ENCODE results near the gene CATSPER1. TPM values are rescaled to one million over a fixed set of nuclear protein-coding genes. Genes with fewer than 3 reads are reported as not detected.

The CATSPER1 gene
- total and polyA plus RNA-seq, 5 donors from 2014 or later, result not detected

GRCh38 chr11:65967329-65967934, 58.8 kb downstream of the CATSPER1 start:
- Mint-ChIP-seq H3K4me1 (peaks cover 0 to 45% (median 22%) of the 10 kb centered on the region in 4 donors), H3K27me3 (no peaks in the 10 kb centered on the region), H3K36me3 (peaks cover 42% of the 10 kb centered on the region), H3K4me3 (no peak overlapping the region), H3K9me3 (no peaks in the 10 kb centered on the region), H3K27ac (no peak overlapping the region)
- no peaks in the 10 kb centered on the region for H3K27me3 ChIP-seq (ENCODE audit: control insufficient read depth, insufficient read depth, low read length)
- H3K4me3 ChIP-seq (ENCODE audit: low read depth, low read length), result no peak overlapping the region
- H3K27ac ChIP-seq (ENCODE audit: insufficient read depth, low read length, poor library complexity, severe bottlenecking), result no peak overlapping the region
- H3K36me3 ChIP-seq (ENCODE audit: control insufficient read depth, insufficient read depth, low read length), result peaks cover 69% of the 10 kb centered on the region
- no peak for DNase-seq
- ATAC-seq (ENCODE audit: low read depth in 2 of 2), result no peak
- no peaks in the 10 kb centered on the region for H3K9me3 ChIP-seq (ENCODE audit: control insufficient read depth in 2 of 2, low read length in 2 of 2)
- H3K4me1 ChIP-seq (ENCODE audit: control insufficient read depth, insufficient read depth, low read length, poor library complexity, severe bottlenecking), result peaks cover 21% of the 10 kb centered on the region

Other genes with a start within 250 kb of the CATSPER1 start
- gene AP5B1, start 245.5 kb downstream of the CATSPER1 start, total RNA-seq, result 16.8 TPM
- 10 to 100 TPM in 1 of 4 donors, 1 to 10 TPM in 3; 7.6 to 10.8 (median 9.5) TPM for gene AP5B1, start 245.5 kb downstream of the CATSPER1 start, polyA plus RNA-seq
- not detected for gene OVOL1, start 239.4 kb downstream of the CATSPER1 start, total RNA-seq
- gene OVOL1, start 239.4 kb downstream of the CATSPER1 start, polyA plus RNA-seq, result not detected
- gene SNX32, start 192.5 kb downstream of the CATSPER1 start, total RNA-seq, result 0.44 TPM
- gene SNX32, start 192.5 kb downstream of the CATSPER1 start, polyA plus RNA-seq, result 1 to 10 TPM in 1 of 4 donors, under 1 TPM in 3; 0.32 to 1.3 (median 0.48) TPM
- gene CFL1, start 168.3 kb downstream of the CATSPER1 start, total RNA-seq, result 737 TPM
- gene CFL1, start 168.3 kb downstream of the CATSPER1 start, polyA plus RNA-seq, result 1,000 to 10,000 TPM; 2,250 to 3,209 (median 2,591) TPM
- 51.1 TPM for gene MUS81, start 166.0 kb downstream of the CATSPER1 start, total RNA-seq
- gene MUS81, start 166.0 kb downstream of the CATSPER1 start, polyA plus RNA-seq, result 10 to 100 TPM; 22.7 to 24.6 (median 23.6) TPM
- 5.8 TPM for gene EFEMP2, start 153.7 kb downstream of the CATSPER1 start, total RNA-seq
- under 1 TPM; 0.21 to 0.36 (median 0.29) TPM for gene EFEMP2, start 153.7 kb downstream of the CATSPER1 start, polyA plus RNA-seq
- gene CTSW, start 146.6 kb downstream of the CATSPER1 start, total RNA-seq, result 12.4 TPM
- gene CTSW, start 146.6 kb downstream of the CATSPER1 start, polyA plus RNA-seq, result 10 to 100 TPM in 3 of 4 donors, 1 to 10 TPM in 1; 3.5 to 35.9 (median 16.9) TPM
- 29.8 TPM for gene FIBP, start 138.0 kb downstream of the CATSPER1 start, total RNA-seq
- gene FIBP, start 138.0 kb downstream of the CATSPER1 start, polyA plus RNA-seq, result 10 to 100 TPM; 71.0 to 81.7 (median 72.7) TPM
- 20.7 TPM for gene CCDC85B, start 135.8 kb downstream of the CATSPER1 start, total RNA-seq
- 10 to 100 TPM; 58.7 to 74.0 (median 63.2) TPM for gene CCDC85B, start 135.8 kb downstream of the CATSPER1 start, polyA plus RNA-seq
- 2.7 TPM for gene FOSL1, start 126.1 kb downstream of the CATSPER1 start, total RNA-seq
- gene FOSL1, start 126.1 kb downstream of the CATSPER1 start, polyA plus RNA-seq, result not detected
- gene C11orf68, start 107.4 kb downstream of the CATSPER1 start, total RNA-seq, result 21.6 TPM
- gene C11orf68, start 107.4 kb downstream of the CATSPER1 start, polyA plus RNA-seq, result 10 to 100 TPM; 65.8 to 90.7 (median 85.0) TPM
- 82.8 TPM for gene DRAP1, start 107.1 kb downstream of the CATSPER1 start, total RNA-seq
- 100 to 1,000 TPM in 2 of 4 donors, 10 to 100 TPM in 2; 78.2 to 106 (median 91.4) TPM for gene DRAP1, start 107.1 kb downstream of the CATSPER1 start, polyA plus RNA-seq
- gene TSGA10IP, start 81.0 kb downstream of the CATSPER1 start, total RNA-seq, result not detected
- gene TSGA10IP, start 81.0 kb downstream of the CATSPER1 start, polyA plus RNA-seq, result not detected
- 94.0 TPM for gene SART1, start 64.7 kb downstream of the CATSPER1 start, total RNA-seq
- 10 to 100 TPM; 15.8 to 22.7 (median 19.8) TPM for gene SART1, start 64.7 kb downstream of the CATSPER1 start, polyA plus RNA-seq
- gene EIF1AD, start 24.3 kb downstream of the CATSPER1 start, total RNA-seq, result 61.3 TPM
- gene EIF1AD, start 24.3 kb downstream of the CATSPER1 start, polyA plus RNA-seq, result 10 to 100 TPM; 16.7 to 20.7 (median 18.6) TPM
- gene BANF1, start 24.0 kb downstream of the CATSPER1 start, total RNA-seq, result 41.8 TPM
- 100 to 1,000 TPM; 134 to 170 (median 148) TPM for gene BANF1, start 24.0 kb downstream of the CATSPER1 start, polyA plus RNA-seq
- gene CST6, start 14.5 kb downstream of the CATSPER1 start, total RNA-seq, result not detected
- not detected for gene CST6, start 14.5 kb downstream of the CATSPER1 start, polyA plus RNA-seq
- not detected for gene GAL3ST3, start 22.7 kb upstream of the CATSPER1 start, total RNA-seq
- not detected for gene GAL3ST3, start 22.7 kb upstream of the CATSPER1 start, polyA plus RNA-seq
- 172 TPM for gene SF3B2, start 25.9 kb upstream of the CATSPER1 start, total RNA-seq
- gene SF3B2, start 25.9 kb upstream of the CATSPER1 start, polyA plus RNA-seq, result 10 to 100 TPM; 67.6 to 79.7 (median 75.2) TPM
- 306 TPM for gene PACS1, start 43.8 kb upstream of the CATSPER1 start, total RNA-seq
- 10 to 100 TPM; 43.8 to 57.8 (median 47.1) TPM for gene PACS1, start 43.8 kb upstream of the CATSPER1 start, polyA plus RNA-seq
- 42.1 TPM for gene KLC2, start 231.2 kb upstream of the CATSPER1 start, total RNA-seq
- 1 to 10 TPM; 2.5 to 3.8 (median 3.3) TPM for gene KLC2, start 231.2 kb upstream of the CATSPER1 start, polyA plus RNA-seq
- gene RAB1B, start 242.2 kb upstream of the CATSPER1 start, total RNA-seq, result 79.6 TPM
- 10 to 100 TPM; 13.1 to 19.6 (median 15.1) TPM for gene RAB1B, start 242.2 kb upstream of the CATSPER1 start, polyA plus RNA-seq

All from CD4-positive, CD25-positive, alpha-beta regulatory T cell (primary cell).